ENCODE data around the gene PRR13. TPM values are rescaled to one million over a fixed set of nuclear protein-coding genes. Genes with fewer than 3 reads are reported as not detected.

Gene PRR13
- total and polyA plus RNA-seq, 12 donors: 68.2 to 407 (median 129) TPM

- Histone ChIP-seq H3K9me3 (replicated peaks in 1 of 3) (no peaks in the 10 kb centered on the region), H3K4me1 (replicated peaks in 1 of 2) (peaks cover 12 to 32% of the 10 kb centered on the region in 2 donors), H3K27ac (peak overlapping the region; percentile 24 to 89 (median 63)), H3K27me3 (no peaks in the 10 kb centered on the region), H3K4me3 (peak overlapping the region in 3 of 4 donors; percentile 51 to 57 (median 52)), H3K36me3 (replicated peaks in 1 of 2) (no peaks in the 10 kb centered on the region)
- TF ChIP-seq POLR2A (IDR thresholded peaks at IDR 0.05) (peak; percentile 16 to 62), CTCF (IDR thresholded peaks at IDR 0.05) (no peak)
- intact Hi-C loops (cut with DNase I): no loop called here
- 1 to 5% (median 2%) methylated on average over 9 to 52 of the region's 52 CpGs for WGBS, 4 donors
- peak; percentile 94 to 97 (median 95) for DNase-seq
Measured at GRCh38 chr12:53492830-53493609, 51.5 kb downstream of the PRR13 start.

- no peaks in the 10 kb centered on the region for H3K9me3 ChIP-seq (replicated peaks in 1 of 3)
- peak overlapping the region; percentile 24 to 89 (median 63) for H3K27ac ChIP-seq
- peaks cover 12 to 37% of the 10 kb centered on the region in 2 donors for H3K4me1 ChIP-seq (replicated peaks in 1 of 2)
- WGBS, 4 donors: 35 to 38% (median 37%) methylated on average over 11 of the region's 11 CpGs
- peak overlapping the region in 1 of 4 donors; percentile 57 for H3K4me3 ChIP-seq
- intact Hi-C loops (cut with DNase I): no loop called here
- TF ChIP-seq POLR2A (IDR thresholded peaks at IDR 0.05): no peak
- no peak for TF ChIP-seq CTCF (IDR thresholded peaks at IDR 0.05)
- peak in 1 of 7 donors; percentile 52 for DNase-seq
- H3K27me3 ChIP-seq: no peaks in the 10 kb centered on the region
- H3K36me3 ChIP-seq (replicated peaks in 1 of 2): no peaks in the 10 kb centered on the region
Measured at GRCh38 chr12:53493610-53494391, 52.3 kb downstream of the PRR13 start.

Other genes with a start within 250 kb of the PRR13 start
- 1 to 10 TPM in 8 of 9 donors, under 1 TPM in 1; 0.33 to 7.4 (median 4.0) TPM for gene ITGB7, start 234.5 kb upstream of the PRR13 start, total RNA-seq
- 1 to 10 TPM in 2 of 3 donors, under 1 TPM in 1; 0.95 to 4.0 (median 3.5) TPM for gene ITGB7, start 234.5 kb upstream of the PRR13 start, polyA plus RNA-seq
- 10 to 100 TPM in 8 of 9 donors, 1 to 10 TPM in 1; 3.8 to 36.4 (median 23.9) TPM for gene RARG, start 209.5 kb upstream of the PRR13 start, total RNA-seq
- 10 to 100 TPM in 2 of 3 donors, 1 to 10 TPM in 1; 9.2 to 36.2 (median 25.8) TPM for gene RARG, start 209.5 kb upstream of the PRR13 start, polyA plus RNA-seq
- 1 to 10 TPM in 6 of 9 donors, under 1 TPM in 3; 0.69 to 4.2 (median 1.4) TPM for gene ESPL1, start 173.4 kb upstream of the PRR13 start, total RNA-seq
- under 1 TPM; 0.56 to 0.81 (median 0.79) TPM for gene ESPL1, start 173.4 kb upstream of the PRR13 start, polyA plus RNA-seq
- 100 to 1,000 TPM; 501 to 976 (median 694) TPM for gene PFDN5, start 146.2 kb upstream of the PRR13 start, total RNA-seq
- 1,000 to 10,000 TPM in 2 of 3 donors, 100 to 1,000 TPM in 1; 840 to 2,052 (median 2,012) TPM for gene PFDN5, start 146.2 kb upstream of the PRR13 start, polyA plus RNA-seq
- 10 to 100 TPM; 56.8 to 94.9 (median 70.2) TPM for gene MYG1, start 142.0 kb upstream of the PRR13 start, total RNA-seq
- gene MYG1, start 142.0 kb upstream of the PRR13 start, polyA plus RNA-seq: 100 to 1,000 TPM in 2 of 3 donors, 10 to 100 TPM in 1; 45.9 to 240 (median 220) TPM
- 100 to 1,000 TPM in 2 of 9 donors, 10 to 100 TPM in 7; 50.1 to 108 (median 74.1) TPM for gene AAAS, start 120.1 kb upstream of the PRR13 start, total RNA-seq
- gene AAAS, start 120.1 kb upstream of the PRR13 start, polyA plus RNA-seq: 100 to 1,000 TPM in 2 of 3 donors, 10 to 100 TPM in 1; 59.2 to 210 (median 172) TPM
- not detected for gene SP7, start 105.4 kb upstream of the PRR13 start, total RNA-seq
- under 1 TPM in 1 of 3 donors, not detected in 2; 0.03 TPM for gene SP7, start 105.4 kb upstream of the PRR13 start, polyA plus RNA-seq
- 10 to 100 TPM; 34.9 to 90.0 (median 56.3) TPM for gene SP1, start 61.6 kb upstream of the PRR13 start, total RNA-seq
- 10 to 100 TPM; 16.3 to 48.8 (median 18.3) TPM for gene SP1, start 61.6 kb upstream of the PRR13 start, polyA plus RNA-seq
- 100 to 1,000 TPM in 2 of 9 donors, 10 to 100 TPM in 7; 26.7 to 106 (median 79.8) TPM for gene AMHR2, start 17.9 kb upstream of the PRR13 start, total RNA-seq
- gene AMHR2, start 17.9 kb upstream of the PRR13 start, polyA plus RNA-seq: 10 to 100 TPM; 19.8 to 41.2 (median 26.6) TPM
- 1,000 to 10,000 TPM in 2 of 9 donors, 100 to 1,000 TPM in 7; 255 to 1,158 (median 547) TPM for gene PCBP2, start 10.4 kb downstream of the PRR13 start, total RNA-seq
- 100 to 1,000 TPM; 521 to 757 (median 545) TPM for gene PCBP2, start 10.4 kb downstream of the PRR13 start, polyA plus RNA-seq
- 10 to 100 TPM in 7 of 9 donors, 1 to 10 TPM in 2; 7.5 to 25.4 (median 14.3) TPM for gene MAP3K12, start 57.7 kb downstream of the PRR13 start, total RNA-seq
- gene MAP3K12, start 57.7 kb downstream of the PRR13 start, polyA plus RNA-seq: 10 to 100 TPM in 2 of 3 donors, 1 to 10 TPM in 1; 6.9 to 85.1 (median 69.8) TPM
- gene TARBP2, start 59.5 kb downstream of the PRR13 start, total RNA-seq: 10 to 100 TPM; 22.6 to 55.2 (median 31.4) TPM
- 10 to 100 TPM; 14.9 to 72.9 (median 51.7) TPM for gene TARBP2, start 59.5 kb downstream of the PRR13 start, polyA plus RNA-seq
- gene NPFF, start 65.8 kb downstream of the PRR13 start, total RNA-seq: under 1 TPM in 1 of 9 donors, not detected in 8; 0.78 TPM
- under 1 TPM in 1 of 3 donors, not detected in 2; 0.27 TPM for gene NPFF, start 65.8 kb downstream of the PRR13 start, polyA plus RNA-seq
- 10 to 100 TPM; 12.1 to 41.7 (median 27.6) TPM for gene ATF7, start 184.6 kb downstream of the PRR13 start, total RNA-seq
- 10 to 100 TPM; 13.0 to 31.9 (median 13.5) TPM for gene ATF7, start 184.6 kb downstream of the PRR13 start, polyA plus RNA-seq
- 100 to 1,000 TPM; 351 to 546 (median 459) TPM for gene ATP5MC2, start 234.3 kb downstream of the PRR13 start, total RNA-seq
- 100 to 1,000 TPM; 328 to 658 (median 587) TPM for gene ATP5MC2, start 234.3 kb downstream of the PRR13 start, polyA plus RNA-seq

All from adrenal gland (tissue), 12 donors.